NB4 (cell line): ENCODE results near the gene LCN15.

Experiments used
- TF ChIP-seq, protein P1 (sequence below): IDR thresholded peaks from one replicate; pipeline ENCODE4 v1.5.1; 2012; ENCODE audit warnings: low read depth, low read length
- TF ChIP-seq, protein P2 (sequence below): IDR thresholded peaks from 2 replicates; pipeline ENCODE4 v1.6.1; 2011; ENCODE audit warnings: low read depth, low read length

DNA sequence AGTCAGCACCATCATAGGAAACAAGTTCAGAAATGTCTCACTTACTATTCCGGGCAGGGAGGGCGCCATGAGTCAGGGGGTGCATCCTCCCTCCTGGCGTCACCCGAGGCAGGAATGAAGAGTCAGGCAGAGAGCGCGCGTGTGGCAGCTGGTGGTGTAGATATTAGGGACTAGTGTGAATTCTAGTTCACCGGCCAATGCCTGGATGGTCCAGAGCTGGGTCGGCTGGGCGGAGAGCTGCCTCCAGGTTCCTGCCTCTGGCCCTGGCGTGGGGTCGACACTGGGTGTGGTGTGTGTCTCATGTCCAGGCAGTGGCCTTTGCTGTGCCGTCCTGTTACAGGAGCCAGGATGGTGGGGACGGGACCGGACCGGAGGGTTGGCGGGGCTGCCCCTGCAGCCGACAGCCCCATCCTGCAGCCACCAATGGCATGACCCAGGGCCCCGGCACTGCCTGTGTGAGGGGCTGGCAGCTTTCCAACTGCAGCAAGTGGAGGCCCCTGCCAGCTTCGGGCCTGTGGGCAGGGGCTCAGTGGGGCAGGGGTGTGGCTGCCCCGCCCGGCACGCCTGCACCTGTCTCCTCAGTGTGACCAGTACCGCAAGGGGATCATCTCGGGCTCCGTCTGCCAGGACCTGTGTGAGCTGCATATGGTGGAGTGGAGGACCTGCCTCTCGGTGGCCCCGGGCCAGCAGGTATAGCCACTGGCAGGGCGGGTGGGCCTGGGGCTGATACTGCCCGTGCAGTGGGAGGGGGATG lies 42.8 kb downstream of the LCN15 start:
- TF ChIP-seq, protein P1, sequence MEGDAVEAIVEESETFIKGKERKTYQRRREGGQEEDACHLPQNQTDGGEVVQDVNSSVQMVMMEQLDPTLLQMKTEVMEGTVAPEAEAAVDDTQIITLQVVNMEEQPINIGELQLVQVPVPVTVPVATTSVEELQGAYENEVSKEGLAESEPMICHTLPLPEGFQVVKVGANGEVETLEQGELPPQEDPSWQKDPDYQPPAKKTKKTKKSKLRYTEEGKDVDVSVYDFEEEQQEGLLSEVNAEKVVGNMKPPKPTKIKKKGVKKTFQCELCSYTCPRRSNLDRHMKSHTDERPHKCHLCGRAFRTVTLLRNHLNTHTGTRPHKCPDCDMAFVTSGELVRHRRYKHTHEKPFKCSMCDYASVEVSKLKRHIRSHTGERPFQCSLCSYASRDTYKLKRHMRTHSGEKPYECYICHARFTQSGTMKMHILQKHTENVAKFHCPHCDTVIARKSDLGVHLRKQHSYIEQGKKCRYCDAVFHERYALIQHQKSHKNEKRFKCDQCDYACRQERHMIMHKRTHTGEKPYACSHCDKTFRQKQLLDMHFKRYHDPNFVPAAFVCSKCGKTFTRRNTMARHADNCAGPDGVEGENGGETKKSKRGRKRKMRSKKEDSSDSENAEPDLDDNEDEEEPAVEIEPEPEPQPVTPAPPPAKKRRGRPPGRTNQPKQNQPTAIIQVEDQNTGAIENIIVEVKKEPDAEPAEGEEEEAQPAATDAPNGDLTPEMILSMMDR, result no peak
- TF ChIP-seq, protein P2, sequence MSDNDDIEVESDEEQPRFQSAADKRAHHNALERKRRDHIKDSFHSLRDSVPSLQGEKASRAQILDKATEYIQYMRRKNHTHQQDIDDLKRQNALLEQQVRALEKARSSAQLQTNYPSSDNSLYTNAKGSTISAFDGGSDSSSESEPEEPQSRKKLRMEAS, result no peak
